Activated CD8-positive, alpha-beta memory T cell treated with anti-CD3 and anti-CD28 coated beads, Interleukin-2, amount 50 U/mL, for 24 hours (primary cell): Measurements from ENCODE around the gene IL12RB2.
"Not testable (repeated sequence)": the region's sequence is repeated elsewhere in the genome, so short reads cannot be mapped to it uniquely, and the experiment has no call there.

ENCODE experiments used
- DNase-seq: peaks from one replicate; pipeline ENCODE4 v3.0.0-alpha.2; 2020; ENCODE audit errors: extremely low read depth

IL12RB2 gene

GRCh38 chr1:67394548-67394947, 86.9 kb downstream of the IL12RB2 start:
- no peak for DNase-seq

GRCh38 chr1:67399199-67399993, 91.7 kb downstream of the IL12RB2 start:
- DNase-seq, result no peak

GRCh38 chr1:67400029-67400786, 92.5 kb downstream of the IL12RB2 start:
- peak; percentile 23 for DNase-seq

DNA sequence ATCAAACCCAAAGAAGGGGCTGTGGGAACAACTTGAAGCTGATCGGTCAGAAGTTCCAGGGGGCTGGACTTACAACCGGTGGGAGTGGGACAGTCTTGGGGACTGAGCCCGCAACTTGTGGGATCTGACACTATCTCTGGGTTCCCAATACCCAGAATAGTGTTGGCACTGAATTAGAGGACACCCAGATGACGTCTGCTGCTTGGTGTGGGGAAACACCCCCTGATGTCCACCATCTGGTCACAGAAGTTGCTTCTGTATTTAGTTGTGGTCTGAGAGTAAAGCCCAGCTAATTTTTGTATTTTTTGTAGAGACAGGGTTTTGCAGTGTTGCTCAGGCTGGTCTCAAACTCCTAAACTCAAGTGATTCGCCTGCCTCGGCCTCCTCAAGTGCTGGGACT, 93.8 kb downstream of the IL12RB2 start:
- DNase-seq, result no peak

DNA sequence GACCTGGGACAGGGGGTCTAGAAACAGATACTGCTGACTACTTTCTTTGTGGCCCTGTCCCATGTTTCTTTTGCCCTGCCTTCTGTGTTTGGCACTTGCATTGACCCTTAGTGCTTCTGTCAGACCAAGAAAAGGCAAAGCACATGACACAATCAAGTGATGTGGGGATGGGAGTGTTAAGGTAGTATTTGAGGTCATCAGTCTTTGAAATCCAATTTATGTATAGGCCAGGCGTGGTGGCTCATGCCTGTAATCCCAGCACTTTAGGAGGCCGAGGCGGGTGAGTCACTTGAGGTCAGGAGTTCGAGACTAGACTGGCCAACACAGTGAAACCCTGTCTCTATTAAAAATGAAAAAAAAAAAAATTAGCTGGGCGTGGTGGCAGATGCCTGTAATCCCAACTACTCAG, 96.5 kb downstream of the IL12RB2 start:
- DNase-seq, result no peak

- DNase-seq, result no peak
Measured at GRCh38 chr1:67405473-67406245, 98.0 kb downstream of the IL12RB2 start.

DNA sequence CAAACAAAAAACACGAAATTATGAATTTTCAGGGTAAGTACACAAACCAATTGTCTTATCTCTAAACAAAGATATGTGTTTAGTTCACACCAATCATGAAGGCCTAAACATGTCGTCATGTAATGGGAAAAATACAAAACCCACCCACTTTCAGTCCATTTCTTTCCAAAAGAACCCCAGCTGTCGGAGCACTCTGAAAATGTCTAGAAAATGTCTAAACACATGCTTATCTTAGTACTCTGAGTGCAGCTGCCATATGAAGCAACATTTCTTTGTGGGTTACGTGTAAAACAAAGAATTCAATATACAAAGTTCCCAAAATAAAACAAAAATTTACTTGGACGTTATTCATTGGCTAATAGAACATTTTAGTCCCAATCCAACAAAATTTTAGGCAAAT, 99.8 kb downstream of the IL12RB2 start:
- no peak for DNase-seq

DNA sequence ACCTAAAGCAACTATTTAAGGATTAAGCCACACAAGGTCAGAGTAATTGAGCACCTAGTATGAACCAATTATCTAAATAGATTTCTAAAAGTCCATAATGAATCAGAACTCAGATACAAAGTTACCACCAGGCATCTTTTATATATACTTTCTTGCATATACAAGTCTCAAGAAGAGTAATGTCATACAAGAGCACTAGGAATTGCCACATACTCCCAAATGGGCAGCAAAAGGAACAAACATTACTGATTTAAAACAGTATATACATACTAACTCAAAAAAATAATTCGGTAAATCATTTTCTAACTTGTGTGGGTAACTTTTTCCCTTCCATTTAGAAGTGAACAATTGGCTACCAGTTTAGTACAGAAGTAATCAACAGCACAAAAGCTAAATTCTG, 100.5 kb downstream of the IL12RB2 start:
- DNase-seq, result no peak

DNA sequence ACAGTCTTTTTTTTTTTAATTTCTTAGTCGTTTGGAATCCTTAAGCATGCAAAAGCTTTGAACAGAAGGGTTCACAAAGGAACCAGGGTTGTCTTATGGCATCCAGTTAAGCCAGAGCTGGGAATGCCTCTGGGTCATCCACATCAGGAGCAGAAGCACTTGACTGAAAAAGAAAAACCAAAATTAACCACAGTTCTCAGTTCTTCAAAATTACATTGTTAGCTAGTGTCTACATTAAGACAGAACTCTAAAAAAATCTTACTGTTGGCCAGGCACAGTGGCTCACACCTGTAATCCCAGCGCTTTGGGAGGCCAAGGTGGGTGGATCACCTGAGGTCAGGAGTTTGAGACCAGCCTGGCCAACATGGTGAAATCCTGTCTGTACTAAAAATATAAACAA, 105.4 kb downstream of the IL12RB2 start:
- DNase-seq, result not testable (repeated sequence)

DNA sequence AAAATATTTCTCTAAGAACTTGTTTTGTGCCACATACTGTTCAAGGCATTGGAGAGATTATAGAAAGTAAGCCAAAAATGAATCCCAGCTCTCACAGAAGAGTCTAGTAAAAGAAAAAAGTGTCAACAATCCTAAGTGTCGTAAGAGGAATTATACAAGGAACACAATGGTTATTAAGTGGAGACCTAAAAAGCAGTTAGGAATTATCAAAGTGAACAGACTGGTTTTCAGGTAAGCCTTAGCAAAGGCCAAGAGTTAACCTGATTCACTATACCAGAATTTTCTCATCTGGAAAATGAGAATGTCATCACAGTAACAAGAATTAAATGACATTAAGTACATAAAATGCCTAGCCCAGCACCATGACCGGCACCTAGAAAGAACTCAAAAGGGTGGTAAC, 106.9 kb downstream of the IL12RB2 start:
- DNase-seq, result no peak

DNA sequence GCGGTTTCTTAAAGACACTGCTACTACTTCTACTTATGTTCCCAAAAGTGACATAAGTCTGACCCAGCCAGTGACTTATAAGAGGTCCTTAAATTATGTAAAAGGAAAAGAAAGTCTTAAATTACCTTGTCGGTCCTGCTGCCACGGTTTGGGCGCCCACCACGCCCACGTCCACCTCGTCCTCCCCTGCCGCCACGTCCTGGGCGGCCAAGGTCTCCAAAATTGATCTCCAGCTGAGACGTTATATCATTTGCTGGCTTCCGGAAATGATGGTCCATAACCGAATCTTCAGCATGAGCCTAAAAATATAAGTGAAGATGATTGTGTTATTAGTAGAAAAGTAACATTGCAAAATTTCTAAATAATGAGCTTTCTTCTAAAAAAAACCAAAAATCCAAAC, 107.4 kb downstream of the IL12RB2 start:
- no peak for DNase-seq

DNA sequence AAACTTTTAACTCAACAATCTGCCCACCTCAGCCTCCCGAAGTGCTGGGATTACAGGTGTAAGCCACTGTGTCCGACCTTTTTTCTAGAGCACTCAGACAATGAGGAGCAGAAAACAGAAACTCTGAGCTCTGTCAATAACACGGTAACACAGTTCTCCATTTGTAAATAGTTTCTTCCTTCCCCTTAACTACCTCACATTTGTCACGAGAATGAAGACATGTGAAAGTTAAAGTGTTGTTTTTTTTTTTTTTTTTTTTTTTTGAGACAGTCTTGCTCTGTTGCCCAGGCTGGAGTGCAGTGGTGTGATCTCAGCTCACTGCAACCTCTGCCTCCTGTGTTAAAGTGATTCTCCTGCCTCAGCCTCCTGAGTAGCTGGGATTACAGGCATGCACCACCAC, 110.1 kb downstream of the IL12RB2 start:
- DNase-seq, result not testable (repeated sequence)

- DNase-seq, result no peak
Measured at GRCh38 chr1:67418839-67419586, 111.3 kb downstream of the IL12RB2 start.

DNA sequence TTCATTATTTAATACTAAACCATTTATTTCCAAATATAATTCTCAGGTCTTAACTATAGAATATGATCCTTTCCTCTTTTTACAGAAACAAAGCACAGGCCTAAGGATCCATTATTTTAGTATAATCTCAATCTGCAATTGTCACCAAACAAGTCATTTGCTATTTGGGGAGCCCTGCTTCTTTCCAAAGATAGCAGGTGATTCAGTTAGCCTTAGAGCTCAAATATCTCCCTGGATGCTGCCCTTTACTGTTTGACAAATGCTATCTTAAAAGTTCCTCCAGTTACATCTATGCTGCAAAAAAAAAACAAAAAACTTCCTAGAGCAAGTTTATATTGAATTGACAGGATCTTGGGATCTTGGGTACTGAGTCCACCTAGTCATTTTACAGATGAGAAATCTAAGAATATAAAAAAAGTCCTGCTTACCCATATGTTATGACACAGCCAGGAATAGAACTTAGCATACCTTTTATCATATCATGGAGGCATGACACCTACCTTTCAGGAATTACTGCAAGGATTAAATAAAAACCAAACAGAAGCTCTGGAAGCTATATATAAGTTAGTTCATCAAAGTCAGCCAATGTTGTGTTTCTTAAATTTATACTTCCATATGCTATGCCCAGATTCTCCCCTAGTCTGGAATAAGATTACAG, 113.3 kb downstream of the IL12RB2 start:
- DNase-seq, result no peak

DNA sequence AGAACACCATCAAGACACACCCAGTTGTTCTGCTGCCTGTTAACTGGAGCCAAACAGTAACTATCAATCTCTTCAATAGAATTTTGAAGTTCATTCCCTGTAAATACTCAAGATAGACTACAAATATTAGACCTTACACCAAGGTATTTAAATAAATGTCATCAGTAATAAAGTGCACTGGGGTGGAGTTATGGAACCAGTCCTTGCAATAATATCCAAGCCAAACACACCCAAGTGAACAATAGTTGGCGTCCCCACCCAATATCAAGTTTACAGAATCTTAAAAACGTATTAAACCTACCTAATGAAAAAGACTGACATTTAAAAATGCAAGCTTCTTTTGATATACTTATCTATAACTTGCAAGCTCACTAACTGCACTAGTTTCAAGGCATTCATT, 119.8 kb downstream of the IL12RB2 start:
- no peak for DNase-seq

GRCh38 chr1:67427947-67428346, 120.3 kb downstream of the IL12RB2 start:
- DNase-seq, result no peak

- DNase-seq, result no peak
Measured at GRCh38 chr1:67429011-67429527, 121.4 kb downstream of the IL12RB2 start.

GRCh38 chr1:67429528-67430357, 122.1 kb downstream of the IL12RB2 start:
- no peak for DNase-seq

GRCh38 chr1:67430358-67431155, 122.9 kb downstream of the IL12RB2 start, which contains the start of gene SERBP1:
Gene SERBP1, minus strand, starts transcription at chr1:67430402. Its CDS starts 102 bp downstream, at chr1:67430300.
- peak; percentile 87 for DNase-seq
